Adrenal gland (tissue), 19 donors: ENCODE results near the gene SPHKAP. TPM values are rescaled to one million over a fixed set of nuclear protein-coding genes. Genes with fewer than 3 reads are reported as not detected.
"Not testable (repeated sequence)": the region's sequence is repeated elsewhere in the genome, so short reads cannot be mapped to it uniquely, and the experiment has no call there.

ENCODE experiments used
- DNase-seq, 7 donors: peaks; one replicate each; pipeline ENCODE4 v3.0.0-alpha.2; 2019 to 2020
- H3K27ac ChIP-seq, 5 donors: fragments of 200-600 bp; sonication (generic) in 4 of 5; 1 replicate in 3 of 5; 2 replicates in 2 of 5; pipeline versions ENCODE4 v1.5.1 to v1.8.0; 2016 to 2020; ENCODE audit warnings: mild to moderate bottlenecking in 1 of 5
- H3K27me3 ChIP-seq: fragments of 200-600 bp; 2 replicates; pipeline ENCODE4 v1.8.0; 2021
- H3K36me3 ChIP-seq, 2 donors: fragments of 200-600 bp; replicated peaks in 1 of 2; 1 replicate in 1 of 2; 2 replicates in 1 of 2; pipeline versions ENCODE4 v1.5.1 to v1.8.0; 2018 to 2022
- H3K4me1 ChIP-seq, 2 donors: fragments of 200-600 bp; replicated peaks in 1 of 2; 1 replicate in 1 of 2; 2 replicates in 1 of 2; pipeline versions ENCODE4 v1.5.1 to v1.8.0; 2018 to 2021
- H3K4me3 ChIP-seq, 4 donors: fragments of 200-600 bp; sonication (generic) in 3 of 4; one replicate each; pipeline ENCODE4 v1.5.1; 2016 to 2018
- H3K9me3 ChIP-seq, 3 donors: fragments of 200-600 bp; sonication (generic) in 1 of 3; replicated peaks in 1 of 3; 1 replicate in 2 of 3; 2 replicates in 1 of 3; pipeline versions ENCODE4 v1.5.1 to v1.8.0; 2016 to 2021
- CTCF ChIP-seq, 6 experiments: fragments of 450-650 bp in 4 of 6; fragments of 200-600 bp in 2 of 6; sonication (generic) in 1 of 6; IDR thresholded peaks; 1 replicate in 5 of 6; 2 replicates in 1 of 6; pipeline versions ENCODE4 v1.5.1 to v1.8.0; 2016 to 2021; ENCODE audit warnings: antibody characterized with exemption in 6 of 6, mild to moderate bottlenecking in 2 of 6, moderate library complexity in 1 of 6
- POLR2A ChIP-seq, 2 donors: fragments of 450-650 bp; IDR thresholded peaks; one replicate each; pipeline ENCODE4 v1.6.1; 2017; ENCODE audit warnings: antibody characterized with exemption in 2 of 2, mild to moderate bottlenecking in 2 of 2, moderate library complexity in 1 of 2
- WGBS, 4 donors: extraction: QIAGEN DNeasy Blood & Tissue Kit in 2 of 4; methylation state at CpG; one replicate each; pipeline versions ENCODE4 v1.1.5 to v1.1.7; 2013 to 2017; 5-methylcytosine and 5-hydroxymethylcytosine counted together
- intact Hi-C, 2 donors: fragments of 100-400 bp; cut with DNase I; formaldehyde crosslinking; loops; one replicate each; pipeline versions ENCODE4 v1.14.1 to v1.15.0; 2022 to 2023
- long read RNA-seq, 10 donors: library from polyadenylated mRNA in 3 of 10; unstranded in 2 of 10; stranded (forward) in 1 of 10; transcript quantifications; one replicate each; pipeline ENCODE4 v2.0.0 and lab custom pipeline, GENCODE V29; 2021 to 2026
- polyA plus RNA-seq, 3 donors: library from polyadenylated mRNA; stranded (reverse); fragments of 200-250 nt in 2 of 3; fragments of 350-450 nt in 1 of 3; fragmentation: Illumina TruSeq in 1 of 3; extraction: RNeasy Lipid Tissue Mini Kit (QIAGEN cat#74804) in 1 of 3; gene quantifications; one replicate each; pipeline ENCODE4 v1.2.3, GENCODE V29; 2013 to 2014
- total RNA-seq, 9 donors: library from RNA; depleted of rRNA in 4 of 9; stranded (reverse); fragments of >200 nt in 4 of 9; fragments of 120-200 nt in 1 of 9; fragmentation: NEBNext Ultra II Directional in 1 of 9; extraction: Animal tissue kit (Norgen Biotek cat#: 25700) in 1 of 9; gene quantifications; one replicate each; pipeline versions ENCODE4 v1.1.0 to v1.2.4, GENCODE V29; 2013 to 2023
- donor health status: healthy with polysubstance abuse.
- donor health status: Bipolar disorder and iron deficiency.
- donor health status: DM: yes; HTN: yes; CAD: no.
- donor health status: DM: no; HTN: no; CAD: no.
- donor health status: DM: no; HTN: no; CAD: no.
- donor health status: DM: yes; HTN: yes; CAD: no.

SPHKAP gene, protein sequence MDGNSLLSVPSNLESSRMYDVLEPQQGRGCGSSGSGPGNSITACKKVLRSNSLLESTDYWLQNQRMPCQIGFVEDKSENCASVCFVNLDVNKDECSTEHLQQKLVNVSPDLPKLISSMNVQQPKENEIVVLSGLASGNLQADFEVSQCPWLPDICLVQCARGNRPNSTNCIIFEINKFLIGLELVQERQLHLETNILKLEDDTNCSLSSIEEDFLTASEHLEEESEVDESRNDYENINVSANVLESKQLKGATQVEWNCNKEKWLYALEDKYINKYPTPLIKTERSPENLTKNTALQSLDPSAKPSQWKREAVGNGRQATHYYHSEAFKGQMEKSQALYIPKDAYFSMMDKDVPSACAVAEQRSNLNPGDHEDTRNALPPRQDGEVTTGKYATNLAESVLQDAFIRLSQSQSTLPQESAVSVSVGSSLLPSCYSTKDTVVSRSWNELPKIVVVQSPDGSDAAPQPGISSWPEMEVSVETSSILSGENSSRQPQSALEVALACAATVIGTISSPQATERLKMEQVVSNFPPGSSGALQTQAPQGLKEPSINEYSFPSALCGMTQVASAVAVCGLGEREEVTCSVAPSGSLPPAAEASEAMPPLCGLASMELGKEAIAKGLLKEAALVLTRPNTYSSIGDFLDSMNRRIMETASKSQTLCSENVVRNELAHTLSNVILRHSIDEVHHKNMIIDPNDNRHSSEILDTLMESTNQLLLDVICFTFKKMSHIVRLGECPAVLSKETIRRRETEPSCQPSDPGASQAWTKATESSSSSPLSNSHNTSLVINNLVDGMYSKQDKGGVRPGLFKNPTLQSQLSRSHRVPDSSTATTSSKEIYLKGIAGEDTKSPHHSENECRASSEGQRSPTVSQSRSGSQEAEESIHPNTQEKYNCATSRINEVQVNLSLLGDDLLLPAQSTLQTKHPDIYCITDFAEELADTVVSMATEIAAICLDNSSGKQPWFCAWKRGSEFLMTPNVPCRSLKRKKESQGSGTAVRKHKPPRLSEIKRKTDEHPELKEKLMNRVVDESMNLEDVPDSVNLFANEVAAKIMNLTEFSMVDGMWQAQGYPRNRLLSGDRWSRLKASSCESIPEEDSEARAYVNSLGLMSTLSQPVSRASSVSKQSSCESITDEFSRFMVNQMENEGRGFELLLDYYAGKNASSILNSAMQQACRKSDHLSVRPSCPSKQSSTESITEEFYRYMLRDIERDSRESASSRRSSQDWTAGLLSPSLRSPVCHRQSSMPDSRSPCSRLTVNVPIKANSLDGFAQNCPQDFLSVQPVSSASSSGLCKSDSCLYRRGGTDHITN (N-terminal part only)
- total RNA-seq (under 1 TPM in 3 of 9 donors, not detected in 6; under 0.01 to 0.17 (median 0.07) TPM), polyA plus RNA-seq (under 1 TPM in 1 of 3 donors, not detected in 2; 0.05 TPM)
- long read RNA-seq, donor 1, result 0 reads
- long read RNA-seq, donor 2, result 0 reads
- long read RNA-seq, donor 3, result 0 reads
- long read RNA-seq, donor 4, result 0 reads
- long read RNA-seq, donor 5, result 0 reads
- long read RNA-seq, donor 6, result 0 reads
- long read RNA-seq, donor 7, result 0 reads
- long read RNA-seq, donor 8, result 0 reads
- long read RNA-seq, donor 9, result 0 reads
- long read RNA-seq, donor 10, result 0 reads

GRCh38 chr2:228181098-228182019, at the start of gene SPHKAP:
Gene SPHKAP (minus strand): TSS chr2:228181687. CDS start chr2:228181598, 89 bp downstream.
- DNase-seq, result no peak
- Histone ChIP-seq H3K27ac (no peak within 1 kb of the TSS), H3K4me1 (no peaks in the 10 kb centered on the region), H3K36me3 (no peaks in the 10 kb centered on the region), H3K9me3 (no peaks in the 10 kb centered on the region), H3K27me3 (peaks cover 19% of the 10 kb centered on the region), H3K4me3 (no peak within 1 kb of the TSS)
- TF ChIP-seq POLR2A (IDR thresholded peaks at IDR 0.05) (no peak), CTCF (IDR thresholded peaks at IDR 0.05) (no peak)
- intact Hi-C loops, result no loop called here
- WGBS, 4 donors, result 2 to 4% (median 3%) methylated on average over 25 to 56 of the region's 56 CpGs

- H3K4me3 ChIP-seq, result no peak overlapping the region
- 84 to 92% (median 87%) methylated on average over 6 of the region's 6 CpGs for WGBS, 4 donors
- H3K27ac ChIP-seq, result no peak overlapping the region
- TF ChIP-seq CTCF (IDR thresholded peaks at IDR 0.05) (no peak), POLR2A (IDR thresholded peaks at IDR 0.05) (no peak)
- intact Hi-C loops, result no loop called here
- DNase-seq, result no peak
- H3K36me3 ChIP-seq, result no peaks in the 10 kb centered on the region
- no peaks in the 10 kb centered on the region for H3K9me3 ChIP-seq
- H3K4me1 ChIP-seq, result no peaks in the 10 kb centered on the region
- no peaks in the 10 kb centered on the region for H3K27me3 ChIP-seq
These were observed 46.0 kb upstream of the SPHKAP start for GRCh38 chr2:228227466-228227865.

DNA sequence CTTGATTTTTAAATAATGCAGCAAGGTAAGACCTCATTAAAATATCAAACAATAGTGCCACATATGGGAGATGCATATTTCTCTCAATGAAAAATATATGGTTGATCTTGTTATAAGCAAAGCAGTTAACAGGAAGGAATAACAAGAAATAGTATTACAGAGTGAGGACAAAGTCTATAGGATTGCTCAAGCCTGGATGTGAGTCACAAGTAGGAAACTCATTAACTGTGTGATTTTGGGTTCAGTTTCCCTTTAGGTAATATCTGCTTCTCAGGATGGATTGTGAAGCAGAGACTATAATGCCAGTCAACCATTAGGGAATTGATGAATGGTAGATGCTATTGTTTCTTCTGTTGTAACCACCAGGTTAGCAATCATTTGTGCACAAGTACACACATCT, 42.9 kb upstream of the SPHKAP start:
- TF ChIP-seq POLR2A (IDR thresholded peaks at IDR 0.05) (no peak), CTCF (IDR thresholded peaks at IDR 0.05) (no peak)
- Histone ChIP-seq H3K27ac (no peak overlapping the region), H3K4me3 (no peak overlapping the region), H3K4me1 (no peaks in the 10 kb centered on the region), H3K9me3 (no peaks in the 10 kb centered on the region), H3K27me3 (no peaks in the 10 kb centered on the region), H3K36me3 (no peaks in the 10 kb centered on the region)
- intact Hi-C loops, result no loop called here
- no peak for DNase-seq

DNA sequence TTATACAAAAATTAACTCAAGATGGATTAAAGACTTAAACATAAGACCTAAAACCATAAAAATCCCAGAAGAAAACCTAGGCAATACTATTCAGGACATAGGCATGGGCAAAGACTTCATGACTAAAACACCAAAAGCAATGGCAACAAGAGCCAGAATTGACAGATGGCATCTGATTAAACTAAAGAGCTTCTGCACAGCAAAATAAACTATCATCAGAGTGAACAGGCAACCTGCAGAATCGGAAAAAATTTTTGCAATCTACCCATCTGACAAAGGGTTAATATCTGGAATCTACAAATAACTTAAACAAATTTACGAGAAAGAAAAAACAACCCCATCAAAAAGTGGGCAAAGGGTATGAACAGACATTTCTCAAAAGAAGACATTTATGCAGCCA, 37.1 kb upstream of the SPHKAP start:
- H3K27me3 ChIP-seq, intact Hi-C loops: not testable (repeated sequence)
- WGBS, 4 donors, result 67 to 77% (median 71%) methylated on average over 2 of the region's 2 CpGs

More for the DNA sequence above, 37.1 kb upstream of the SPHKAP start:
- H3K9me3 ChIP-seq, DNase-seq, H3K27ac ChIP-seq, H3K36me3 ChIP-seq, H3K4me1 ChIP-seq, H3K4me3 ChIP-seq: not testable (repeated sequence)
